ENCODE results near the gene GRIK1.

GRCh38 chr21:29546071-29546470, 393.7 kb downstream of the GRIK1 start:
- TF ChIP-seq, protein P1, sequence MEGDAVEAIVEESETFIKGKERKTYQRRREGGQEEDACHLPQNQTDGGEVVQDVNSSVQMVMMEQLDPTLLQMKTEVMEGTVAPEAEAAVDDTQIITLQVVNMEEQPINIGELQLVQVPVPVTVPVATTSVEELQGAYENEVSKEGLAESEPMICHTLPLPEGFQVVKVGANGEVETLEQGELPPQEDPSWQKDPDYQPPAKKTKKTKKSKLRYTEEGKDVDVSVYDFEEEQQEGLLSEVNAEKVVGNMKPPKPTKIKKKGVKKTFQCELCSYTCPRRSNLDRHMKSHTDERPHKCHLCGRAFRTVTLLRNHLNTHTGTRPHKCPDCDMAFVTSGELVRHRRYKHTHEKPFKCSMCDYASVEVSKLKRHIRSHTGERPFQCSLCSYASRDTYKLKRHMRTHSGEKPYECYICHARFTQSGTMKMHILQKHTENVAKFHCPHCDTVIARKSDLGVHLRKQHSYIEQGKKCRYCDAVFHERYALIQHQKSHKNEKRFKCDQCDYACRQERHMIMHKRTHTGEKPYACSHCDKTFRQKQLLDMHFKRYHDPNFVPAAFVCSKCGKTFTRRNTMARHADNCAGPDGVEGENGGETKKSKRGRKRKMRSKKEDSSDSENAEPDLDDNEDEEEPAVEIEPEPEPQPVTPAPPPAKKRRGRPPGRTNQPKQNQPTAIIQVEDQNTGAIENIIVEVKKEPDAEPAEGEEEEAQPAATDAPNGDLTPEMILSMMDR (IDR thresholded peaks at IDR 0.05; ENCODE audit: borderline replicate concordance, extremely low read depth, low read length, poor library complexity, severe bottlenecking), result no peak
- no peak for TF ChIP-seq EZH2 (IDR thresholded peaks at IDR 0.05; ENCODE audit: borderline replicate concordance, low read depth, low read length, severe bottlenecking)
